GM23338 (cell line): Measurements from ENCODE around the gene CYP4B1.
"Not testable (repeated sequence)": the region's sequence is repeated elsewhere in the genome, so short reads cannot be mapped to it uniquely, and the experiment has no call there.

Source experiments
- CREB1 ChIP-seq: fragments of 250-450 bp; sonication (Bioruptor Pico); IDR thresholded peaks from 2 replicates; pipeline ENCODE4 v1.5.0; 2020; ENCODE audit warnings: low read depth, mild to moderate bottlenecking, moderate library complexity
- CTCF ChIP-seq, 2 experiments: fragments of 200-600 bp in 1 of 2; sonication (generic) in 1 of 2; conservative IDR thresholded peaks; 2 replicates each; pipeline versions ENCODE4 v1.5.1 to v1.6.1; 2016 to 2017; ENCODE audit warnings: antibody characterized with exemption in 2 of 2, low read depth in 2 of 2, mild to moderate bottlenecking in 2 of 2, moderate library complexity in 1 of 2
- ETS1 ChIP-seq: IDR thresholded peaks from 2 replicates; pipeline ENCODE4 v1.6.1; 2016; ENCODE audit warnings: antibody characterized with exemption
- EZH2 ChIP-seq: fragments of 200-600 bp; sonication (generic); IDR thresholded peaks from one replicate; pipeline ENCODE4 v1.8.0; 2017; ENCODE audit warnings: antibody characterized with exemption, mild to moderate bottlenecking, low read depth; ENCODE audit not compliant: unreplicated experiment
- EZH2phosphoT487 ChIP-seq: fragments of 200-600 bp; sonication (generic); IDR thresholded peaks from one replicate; pipeline ENCODE4 v1.8.1; 2018; ENCODE audit warnings: antibody characterized with exemption; ENCODE audit not compliant: unreplicated experiment
- JUNB ChIP-seq: IDR thresholded peaks from one replicate; pipeline ENCODE4 v1.6.1; 2016; ENCODE audit warnings: antibody characterized with exemption; ENCODE audit not compliant: unreplicated experiment
- NANOG ChIP-seq: IDR thresholded peaks from 2 replicates; pipeline ENCODE4 v1.6.1; 2016; ENCODE audit warnings: antibody characterized with exemption, borderline replicate concordance
- POLR2AphosphoS5 ChIP-seq: IDR thresholded peaks from 2 replicates; pipeline ENCODE4 v1.6.1; 2016; ENCODE audit warnings: antibody characterized with exemption, low read depth
- REST ChIP-seq: IDR thresholded peaks from one replicate; pipeline ENCODE4 v1.6.1; 2018; ENCODE audit warnings: antibody characterized with exemption; ENCODE audit not compliant: unreplicated experiment
- STAT1 ChIP-seq: IDR thresholded peaks from one replicate; pipeline ENCODE4 v1.6.1; 2016; ENCODE audit warnings: antibody characterized with exemption; ENCODE audit not compliant: unreplicated experiment
- ZNF114 ChIP-seq: fragments of 250-450 bp; sonication (Bioruptor Pico); IDR thresholded peaks from 2 replicates; pipeline ENCODE4 v1.5.0; 2020; ENCODE audit warnings: mild to moderate bottlenecking, moderate library complexity
- ZNF331 ChIP-seq: fragments of 250-450 bp; sonication (Bioruptor Pico); IDR thresholded peaks from 2 replicates; pipeline ENCODE4 v1.5.0; 2020; ENCODE audit warnings: low read depth, mild to moderate bottlenecking, moderate library complexity

GRCh38 chr1:46846386-46846785 lies 47.5 kb downstream of the CYP4B1 start:
- not testable (repeated sequence) for TF ChIP-seq CTCF (conservative IDR thresholded peaks at IDR 0.05; ENCODE audit: low read depth in 2 of 2); POLR2AphosphoS5; CREB1 (CRISPR knock-in tag); REST; EZH2; ZNF114 (CRISPR knock-in tag); JUNB; ETS1; EZH2phosphoT487; ZNF331 (CRISPR knock-in tag); NANOG; STAT1
